Muscle of back (tissue), 11 donors: ENCODE data around the gene DOCK2. TPM values are rescaled to one million over a fixed set of nuclear protein-coding genes. Genes with fewer than 3 reads are reported as not detected.
"Not testable (repeated sequence)": the region's sequence is repeated elsewhere in the genome, so short reads cannot be mapped to it uniquely, and the experiment has no call there.

Experiments
- DNase-seq, 3 donors: peaks; one replicate each; pipeline versions ENCODE4 v3.0.0 to v3.0.0-alpha.2; 2013
- polyA plus RNA-seq, 10 donors: library from polyadenylated mRNA; unstranded; fragments of 120-200 nt; gene quantifications; one replicate each; pipeline ENCODE4 v1.2.1, GENCODE V29; 2013; ENCODE audit not compliant: insufficient read length in 10 of 10

Gene DOCK2
- polyA plus RNA-seq, 10 donors: 3.0 to 8.6 (median 3.7) TPM

DNA sequence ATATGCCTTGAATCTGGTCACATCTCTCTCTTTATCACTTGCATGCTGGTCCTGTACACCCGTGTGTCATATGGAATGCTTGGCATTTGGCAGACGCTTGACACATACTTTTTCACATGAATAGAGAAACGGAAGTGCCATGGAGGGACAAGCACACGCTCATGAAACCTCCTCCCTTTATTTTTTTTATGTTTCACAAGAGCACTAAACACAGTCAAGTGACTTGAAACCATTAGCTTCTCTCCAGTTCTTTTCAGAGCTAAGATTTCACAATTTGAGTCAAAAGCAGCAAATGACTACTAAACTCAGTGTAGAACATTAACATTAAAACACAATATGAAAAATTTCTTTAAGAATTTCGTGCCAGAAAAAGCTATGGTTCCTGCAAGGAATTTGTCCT is 151.1 kb downstream of the DOCK2 start:
- DNase-seq: peak in 1 of 3 donors; percentile 49

DNA sequence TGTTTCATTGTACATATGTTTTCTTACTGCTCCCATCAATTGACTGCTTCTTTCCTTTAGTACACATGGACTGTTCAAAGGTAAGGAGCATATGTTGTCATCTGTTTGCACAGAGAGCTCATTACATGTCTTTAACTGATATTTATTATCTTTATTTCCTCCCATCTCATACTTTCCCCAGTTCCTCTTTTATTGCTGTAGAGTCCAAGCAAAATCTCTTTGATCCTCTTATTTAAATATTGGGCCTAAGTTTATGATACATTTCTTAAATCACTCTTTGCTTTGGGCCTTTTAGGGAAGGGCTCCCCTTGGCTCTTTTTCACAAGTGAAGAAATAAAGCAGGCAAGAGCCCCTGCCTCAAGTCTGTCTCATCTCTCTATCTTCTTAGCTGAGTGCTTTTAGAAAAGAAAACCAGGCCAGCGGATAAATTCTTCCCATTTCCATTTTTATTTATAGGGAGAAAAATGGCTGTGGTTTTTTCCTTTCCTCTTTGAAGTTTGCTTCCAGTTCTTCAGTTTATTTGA is 152.4 kb downstream of the DOCK2 start:
- no peak for DNase-seq

DNA sequence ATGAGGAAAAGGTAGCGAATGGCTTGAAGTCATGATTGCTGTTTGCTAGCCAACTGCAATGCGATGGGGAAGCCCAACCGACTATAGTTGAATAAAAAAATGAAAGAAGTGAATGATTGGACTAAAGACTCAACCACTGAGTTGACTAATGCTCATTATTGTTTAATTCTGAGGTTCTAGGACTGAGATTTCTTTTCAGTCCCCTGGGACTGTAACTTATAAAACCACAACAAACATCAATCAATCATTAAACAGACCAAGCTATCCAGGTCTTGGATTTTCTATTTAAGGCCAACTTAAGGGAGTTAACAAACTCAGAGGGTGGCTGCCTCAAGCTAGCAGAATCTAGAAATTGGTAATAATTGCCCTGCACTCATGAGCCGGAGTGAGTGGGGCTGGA is 154.2 kb downstream of the DOCK2 start:
- no peak for DNase-seq

DNA sequence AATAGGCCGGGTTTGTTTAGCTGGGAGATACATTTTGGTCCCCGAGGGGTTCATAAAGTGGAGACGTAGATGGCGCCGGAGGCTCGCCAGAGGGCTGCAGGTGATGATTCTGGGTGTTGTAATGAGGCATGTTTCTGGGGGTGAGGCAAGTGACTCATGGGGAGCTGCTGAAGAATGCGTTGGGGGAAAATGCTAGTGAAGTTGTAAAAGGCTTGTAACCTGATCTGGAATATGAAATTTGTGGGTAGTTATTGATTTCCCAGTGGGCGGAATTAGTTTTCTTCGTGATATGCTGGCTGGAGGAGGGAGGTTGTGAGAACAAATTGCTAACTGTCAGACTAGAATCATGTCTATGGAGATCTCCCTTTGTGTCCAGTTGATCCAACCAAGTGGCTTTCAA is 158.3 kb downstream of the DOCK2 start:
- no peak for DNase-seq

DNA sequence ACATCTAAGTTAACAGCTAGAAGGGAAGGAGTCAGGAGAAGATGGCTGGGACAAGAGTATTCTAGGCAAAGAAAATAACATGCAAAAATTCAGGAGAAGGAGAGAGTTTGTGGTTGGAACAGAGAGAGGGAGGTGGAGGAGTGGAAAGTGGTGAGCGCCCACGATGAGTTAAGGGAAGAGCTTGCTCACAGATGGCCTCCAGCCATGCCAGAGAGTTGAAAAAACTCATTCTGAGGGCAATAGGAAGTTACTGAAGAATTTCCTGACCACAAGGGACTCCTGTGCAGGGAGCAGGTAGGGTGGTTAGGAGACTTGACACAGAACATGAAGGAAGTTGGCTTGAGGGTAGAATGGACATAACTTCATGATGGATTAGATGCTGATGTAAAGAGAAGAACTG is 159.7 kb downstream of the DOCK2 start:
- DNase-seq: no peak

DNA sequence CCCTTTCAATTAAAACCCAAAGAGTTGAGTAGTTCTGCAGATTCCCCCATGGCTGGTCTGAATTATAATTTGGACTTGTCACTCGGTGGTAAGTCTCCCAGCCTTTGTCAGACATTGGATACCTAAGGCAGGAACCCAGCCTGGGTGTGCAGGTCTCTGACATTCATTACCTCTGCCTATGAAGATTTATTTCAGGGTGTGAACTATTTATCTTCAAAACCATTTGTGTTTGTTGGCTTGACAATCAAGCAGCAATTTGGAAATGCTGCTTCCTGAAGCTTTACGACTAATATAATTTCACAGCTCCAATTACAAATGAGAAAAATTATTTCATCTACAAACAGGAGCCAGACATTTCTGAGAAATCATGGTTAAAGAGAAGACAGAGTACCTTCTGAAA is 160.5 kb downstream of the DOCK2 start:
- no peak for DNase-seq

DNA sequence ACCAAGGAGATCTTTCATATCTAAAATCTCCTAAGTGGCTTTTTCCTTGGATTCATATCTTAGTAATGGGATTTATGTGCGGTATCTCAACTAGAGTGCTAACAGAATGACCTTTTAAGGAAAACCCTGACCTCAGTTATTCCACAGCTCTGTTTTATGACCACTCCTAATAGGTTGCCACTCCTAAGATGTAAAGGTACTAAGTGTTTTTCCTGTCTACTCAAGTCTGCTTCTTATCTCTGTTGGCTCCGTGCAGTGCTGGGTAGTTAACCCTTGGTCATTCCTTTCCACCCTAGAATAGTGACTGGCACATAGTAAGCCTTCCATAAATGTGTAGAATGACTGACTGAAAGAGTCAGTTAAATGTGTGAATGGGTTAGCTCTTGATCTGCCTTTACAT is 161.4 kb downstream of the DOCK2 start:
- no peak for DNase-seq

DNA sequence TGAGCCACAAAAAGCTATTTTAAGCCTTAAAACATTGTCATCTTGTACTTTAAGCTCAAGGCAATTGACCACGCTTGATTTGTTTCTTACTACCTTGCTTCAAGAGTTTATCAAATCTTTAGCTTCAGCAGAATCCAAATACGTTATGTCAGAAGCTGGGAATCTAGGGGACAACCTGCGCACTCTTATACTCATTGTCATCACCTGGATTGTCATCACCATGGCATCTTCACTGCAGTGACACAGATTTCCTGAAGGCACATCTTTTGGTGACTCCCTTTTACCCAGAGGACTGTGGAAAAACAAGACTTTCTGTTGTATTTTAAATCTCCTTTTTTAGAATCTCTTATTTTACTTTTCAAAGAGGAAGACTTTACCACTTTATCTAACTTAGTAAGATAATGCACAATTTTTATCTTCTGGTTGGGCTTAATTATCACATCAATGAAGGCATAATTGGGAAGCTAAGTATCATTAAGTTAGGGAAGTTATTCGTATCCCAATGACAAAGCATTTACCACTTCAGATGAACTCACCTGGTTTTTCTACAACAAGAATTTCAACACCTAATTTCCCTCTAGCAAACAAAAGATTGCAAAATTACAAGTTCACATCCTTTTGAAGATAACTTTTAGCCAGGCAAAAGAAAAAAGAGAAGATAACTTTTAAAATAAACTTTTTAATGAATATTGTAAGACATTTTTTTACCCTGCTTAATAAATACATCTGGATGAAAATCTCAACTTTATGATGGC is 162.0 kb downstream of the DOCK2 start:
- DNase-seq: no peak

DNA sequence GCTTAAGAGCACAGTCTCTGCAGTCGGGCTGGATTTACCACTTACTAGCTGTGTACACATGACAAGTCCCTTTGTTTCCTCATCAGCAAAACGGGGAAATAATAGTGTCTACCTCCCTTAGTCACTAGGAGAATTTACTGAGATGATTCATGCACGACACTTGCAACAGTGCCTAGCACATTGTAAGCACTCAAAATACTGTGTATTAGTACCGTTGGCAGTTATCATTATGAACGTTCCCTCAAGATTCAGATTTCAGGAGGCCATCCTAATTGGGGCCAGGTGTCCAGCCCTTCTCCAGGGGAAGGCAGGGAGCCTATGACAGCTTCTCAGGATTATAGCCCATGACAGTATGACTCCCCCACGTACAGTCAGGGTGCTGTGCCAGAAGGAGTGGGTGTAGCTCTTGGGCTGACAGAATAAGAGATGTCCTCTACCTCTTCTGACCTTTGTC is 164.3 kb downstream of the DOCK2 start:
- DNase-seq: peak in 1 of 3 donors; percentile 30

DNA sequence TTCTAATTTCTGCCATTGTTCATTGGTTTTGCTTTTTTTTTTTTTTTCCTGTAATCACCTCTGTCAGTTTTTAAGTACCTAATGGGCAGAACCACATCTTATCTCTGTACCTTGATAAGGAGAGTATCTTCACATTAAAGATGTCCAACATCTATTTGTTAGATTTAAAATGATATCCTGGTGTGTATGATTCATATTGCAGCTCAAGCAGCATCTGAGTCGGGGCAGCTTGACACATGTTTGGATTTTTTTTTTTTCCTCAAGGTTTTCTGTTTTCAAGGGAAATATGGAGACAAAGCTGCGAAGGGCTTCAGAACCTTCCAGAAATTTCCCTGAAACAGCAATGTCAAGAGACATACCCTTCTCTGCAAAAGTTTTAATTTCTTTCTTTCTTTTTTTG is 164.7 kb downstream of the DOCK2 start:
- no peak for DNase-seq

DNA sequence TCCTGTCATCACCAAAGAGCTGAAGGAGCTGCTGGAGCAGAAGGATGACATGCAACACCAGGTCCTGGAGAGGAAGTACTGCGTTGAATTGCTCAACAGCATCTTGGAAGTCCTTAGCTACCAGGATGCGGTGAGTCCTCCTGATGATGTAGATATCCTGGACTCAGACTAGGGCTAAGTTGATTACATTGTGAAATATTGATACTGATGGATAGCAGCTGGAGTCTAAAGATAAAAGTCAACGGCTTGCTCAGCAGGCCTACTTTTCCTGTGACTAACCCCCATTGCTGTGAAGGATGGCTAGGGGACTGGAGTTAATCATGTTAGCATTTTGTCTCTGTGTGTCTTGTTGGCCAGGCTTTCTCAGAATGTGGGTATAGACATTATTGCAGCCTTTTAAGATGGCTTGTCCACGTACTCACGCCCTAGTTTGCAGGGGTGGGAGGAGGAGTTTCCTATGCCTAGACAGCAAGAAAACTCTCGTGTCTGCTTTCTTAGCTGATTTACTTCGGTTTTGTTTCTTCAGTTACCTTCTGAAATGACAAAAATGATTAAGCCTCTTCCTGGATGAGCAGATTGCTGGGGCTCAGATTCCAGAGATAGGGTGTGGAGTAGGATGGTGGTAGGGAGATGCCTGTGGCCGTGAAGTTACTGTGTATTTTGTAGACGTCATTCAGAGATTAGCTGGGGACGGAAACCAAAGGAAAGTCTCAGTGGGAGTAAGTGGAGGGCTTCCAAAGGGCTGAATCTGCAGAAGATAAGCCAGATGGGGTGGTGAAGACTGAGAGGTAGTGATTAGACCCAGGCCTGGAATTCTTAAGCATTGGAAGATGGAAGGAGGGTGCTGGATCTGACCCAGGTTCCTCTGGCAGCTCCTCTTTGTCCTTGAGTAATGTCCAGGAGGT is 166.3 kb downstream of the DOCK2 start:
- DNase-seq: peak in 2 of 3 donors; percentile 11 to 95

DNA sequence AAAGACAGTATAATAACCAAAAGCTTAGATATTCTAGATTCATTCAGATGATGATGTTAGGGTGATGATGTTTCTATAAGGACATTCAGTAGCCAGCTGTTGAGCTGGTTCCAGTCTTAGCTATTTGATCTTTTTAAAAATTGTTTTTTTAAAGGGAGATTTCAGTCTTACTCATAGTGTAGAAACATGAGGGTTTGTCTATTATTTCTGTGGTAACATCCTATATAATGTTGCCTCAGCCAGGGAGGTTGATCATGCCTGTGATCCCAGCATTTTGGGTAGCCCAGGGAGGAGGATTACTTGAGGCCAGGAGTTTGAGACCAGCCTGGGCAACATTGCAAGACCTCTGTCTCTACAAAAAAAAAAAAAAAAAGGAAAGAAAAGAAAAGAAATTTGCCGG is 167.8 kb downstream of the DOCK2 start:
- peak in 1 of 3 donors; percentile 47 for DNase-seq

DNA sequence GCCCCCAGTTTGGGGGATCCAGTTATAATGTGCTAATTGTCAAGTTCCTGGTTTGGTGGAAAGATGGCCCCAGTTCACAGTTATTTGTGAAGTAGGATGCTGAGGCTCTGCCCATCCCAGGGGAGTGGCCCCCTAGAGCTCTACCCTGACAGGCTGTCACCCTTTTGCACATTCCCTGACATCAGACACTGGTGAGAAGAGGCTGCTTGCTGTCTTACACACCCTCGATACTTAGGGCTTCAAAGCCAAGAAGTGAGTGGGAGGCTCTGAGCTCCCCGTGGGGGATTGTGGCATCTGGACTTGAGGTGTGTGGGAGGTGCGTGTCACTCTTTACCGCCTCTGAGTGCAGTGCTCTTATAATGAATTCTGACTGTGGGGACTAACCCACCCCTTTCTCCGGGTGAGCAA is 168.5 kb downstream of the DOCK2 start:
- no peak for DNase-seq

DNA sequence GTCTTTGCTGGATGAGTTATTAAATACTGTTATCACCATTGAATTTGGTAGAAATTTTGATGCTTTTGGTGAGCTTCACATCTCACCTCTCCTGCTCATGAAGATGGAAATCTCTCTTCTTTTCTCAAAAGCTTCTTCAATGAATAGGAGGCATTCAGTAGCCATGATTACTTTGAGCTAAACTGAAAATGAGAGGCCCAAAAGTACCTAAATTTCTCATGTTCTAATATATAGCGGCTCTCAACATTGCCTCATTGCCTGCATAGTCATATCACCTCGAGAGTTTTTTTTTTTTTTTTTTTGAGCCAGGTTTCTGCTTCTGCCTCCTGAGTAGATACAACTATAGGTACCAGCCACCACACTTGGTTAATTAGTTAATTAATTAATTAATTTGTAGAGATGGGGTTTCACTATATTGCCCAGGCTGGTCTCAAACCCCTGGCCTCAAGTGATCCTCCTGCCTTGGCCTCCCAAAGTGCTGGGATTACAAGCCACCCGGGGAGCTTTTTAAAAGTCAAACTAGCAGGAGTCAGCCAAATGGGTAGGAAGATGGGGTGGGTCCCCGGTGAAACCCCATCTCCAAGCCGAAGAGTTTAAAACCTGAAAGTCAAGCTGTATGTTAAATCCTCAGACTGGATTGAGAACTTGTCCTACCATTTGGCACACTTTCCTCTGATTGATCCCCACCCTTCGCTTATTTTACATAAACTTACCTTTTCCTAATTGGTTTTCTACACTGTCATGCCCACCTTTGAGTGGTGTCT is 169.0 kb downstream of the DOCK2 start:
- no peak for DNase-seq

DNA sequence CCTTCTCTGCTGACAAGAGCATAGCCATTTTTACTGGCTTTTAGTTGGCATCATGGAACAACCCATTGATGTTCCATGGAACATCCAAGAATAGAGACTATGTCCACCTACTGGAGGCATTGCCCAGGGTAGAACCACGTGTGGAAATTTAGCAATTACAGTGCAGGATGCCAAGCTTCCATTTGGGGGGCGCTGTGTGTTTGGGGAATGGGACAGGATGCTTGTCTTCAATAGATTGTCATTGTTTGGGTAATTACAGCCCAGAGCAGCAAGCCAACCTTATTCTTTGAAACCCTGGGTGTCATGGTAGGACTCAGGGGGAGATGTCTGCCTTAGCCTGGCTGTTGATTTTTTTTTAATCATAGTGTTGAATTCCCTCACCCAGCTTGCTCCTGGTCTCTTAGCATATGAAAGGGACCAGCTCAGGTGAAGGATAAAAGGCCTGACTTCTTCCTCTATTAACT is 171.1 kb downstream of the DOCK2 start:
- no peak for DNase-seq

DNA sequence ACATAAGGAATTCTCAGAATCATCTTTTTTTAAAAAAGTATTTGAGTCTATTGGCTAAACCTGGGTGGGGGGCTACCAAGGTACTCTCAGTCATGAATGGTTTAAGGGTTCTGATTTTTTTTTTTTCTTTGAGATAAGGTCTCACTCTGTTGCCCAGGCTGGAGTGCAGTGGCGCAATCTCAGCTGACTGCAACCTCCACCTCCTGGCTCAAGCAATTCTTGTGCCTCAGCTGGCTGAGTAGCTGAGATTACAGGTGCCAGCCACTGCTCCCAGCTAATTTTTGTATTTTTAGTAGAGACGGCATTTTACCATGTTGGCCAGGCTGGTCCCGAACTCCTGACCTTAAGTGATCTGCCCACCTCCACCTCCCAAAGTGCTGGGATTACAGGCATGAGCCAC is 171.8 kb downstream of the DOCK2 start:
- not testable (repeated sequence) for DNase-seq

DNA sequence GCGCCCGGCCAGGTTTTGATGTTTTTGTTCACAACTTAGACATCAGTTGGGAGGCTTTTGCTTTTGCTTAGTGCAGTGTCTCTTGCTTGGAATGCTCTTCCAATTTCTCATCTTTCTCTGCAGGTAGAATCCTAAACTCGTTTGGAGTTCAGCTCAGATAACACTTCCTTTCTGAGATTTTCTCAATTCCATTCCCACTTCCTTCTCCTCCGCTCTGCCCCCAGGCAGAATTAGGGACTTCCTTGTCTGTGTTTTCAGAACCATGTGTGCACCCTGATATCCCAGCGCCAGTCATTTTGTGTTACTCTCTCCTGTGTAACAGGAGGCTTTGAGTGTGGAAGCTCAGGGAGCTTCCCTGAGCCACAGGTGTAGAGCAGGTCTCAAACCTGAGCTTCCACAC is 172.2 kb downstream of the DOCK2 start:
- DNase-seq: no peak

DNA sequence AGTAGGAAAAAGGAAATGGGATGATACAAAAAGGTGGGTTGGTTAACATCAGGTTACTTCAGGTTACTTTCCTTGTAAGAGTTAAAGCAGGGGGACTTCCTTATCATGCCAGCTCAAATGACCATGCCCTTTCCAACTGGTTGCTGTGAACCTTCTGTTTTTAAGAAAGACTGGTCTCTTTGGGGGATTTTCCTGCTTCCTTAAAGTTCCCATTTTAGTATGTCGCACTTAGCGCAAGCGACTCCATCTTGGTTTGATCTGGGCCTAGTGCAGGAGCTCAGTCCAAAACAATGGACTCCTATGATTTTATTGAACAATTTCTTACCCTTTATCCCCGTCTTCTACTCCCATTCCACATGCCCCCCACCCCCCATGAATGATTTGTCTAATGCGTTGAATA is 173.4 kb downstream of the DOCK2 start:
- DNase-seq: no peak

DNA sequence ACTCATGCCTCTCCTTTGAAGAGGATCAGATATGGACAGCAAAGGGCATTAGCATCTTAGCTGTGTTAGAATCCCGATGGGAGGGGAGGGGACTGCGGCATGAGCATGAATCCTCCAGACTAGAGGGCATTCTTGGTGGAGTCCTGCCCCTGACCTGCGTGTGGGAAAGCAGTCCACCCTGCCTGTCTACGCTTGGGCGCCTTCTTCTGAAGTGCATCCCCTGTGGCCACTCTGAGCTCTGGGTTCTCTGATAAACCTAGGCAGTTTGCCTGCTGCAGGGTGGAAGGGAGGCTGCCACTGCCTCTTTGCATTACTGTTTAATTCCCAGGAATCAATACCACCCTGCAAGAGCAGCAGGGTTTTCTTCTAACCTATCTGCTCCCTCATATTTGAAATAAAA is 173.9 kb downstream of the DOCK2 start:
- no peak for DNase-seq

DNA sequence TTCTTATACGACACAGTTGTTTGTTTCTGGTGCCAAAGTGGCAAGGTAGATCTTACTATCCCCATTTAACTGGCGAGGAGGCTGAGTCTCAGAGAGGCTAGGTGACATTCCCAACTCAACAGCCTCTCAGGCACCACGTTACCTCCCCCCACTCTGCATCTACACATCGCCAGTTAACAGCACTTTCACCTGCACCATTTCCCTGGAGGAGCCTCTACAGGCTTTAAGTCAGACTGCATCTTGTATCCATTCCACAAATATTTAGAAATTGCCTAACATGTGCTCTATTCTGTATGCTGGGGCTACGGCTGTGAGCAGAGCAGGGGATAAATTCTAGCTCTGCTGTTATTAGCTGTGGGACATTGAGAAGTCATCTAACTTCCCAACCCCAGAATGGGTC is 174.6 kb downstream of the DOCK2 start:
- DNase-seq: no peak

DNA sequence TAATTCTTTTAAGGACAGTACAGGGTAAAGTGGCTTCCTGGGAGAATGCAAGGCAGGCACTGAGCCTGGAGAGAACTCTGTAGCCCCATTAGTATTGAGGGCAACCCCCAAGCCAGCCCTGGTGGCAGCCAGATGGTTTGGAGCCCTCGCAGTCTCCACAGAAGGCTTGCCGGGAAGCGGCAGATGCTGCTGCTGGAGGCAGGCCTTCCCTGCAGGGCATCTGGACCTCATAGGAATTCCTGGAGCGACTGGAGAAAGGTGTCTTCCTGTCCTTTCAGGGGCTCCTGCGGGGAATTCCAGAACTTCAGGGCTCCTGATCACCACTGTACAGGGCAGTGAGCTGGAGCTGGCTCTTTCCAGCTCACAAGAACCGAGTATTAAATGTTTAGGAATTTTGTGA is 175.7 kb downstream of the DOCK2 start:
- no peak for DNase-seq

DNA sequence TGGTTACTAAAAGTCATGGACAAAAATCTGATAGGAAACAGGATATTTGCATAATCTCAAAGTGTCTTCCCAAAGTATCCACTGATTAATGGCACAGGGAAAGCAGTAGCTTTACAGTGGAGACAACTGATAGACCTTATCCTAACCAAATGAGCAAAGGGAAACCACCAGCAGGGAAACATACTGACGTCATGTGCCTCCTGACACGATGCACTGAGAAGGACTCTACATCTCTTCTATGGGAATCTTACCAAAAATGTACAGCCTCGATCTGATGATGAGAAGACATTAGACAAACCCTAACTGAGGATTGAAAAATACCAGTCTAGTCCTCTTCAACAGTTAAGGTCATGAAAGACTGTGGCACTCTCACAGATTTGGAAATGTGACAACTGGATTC is 177.0 kb downstream of the DOCK2 start:
- no peak for DNase-seq
